ENCODE results near the gene ABI3BP.
A peak's percentile ranks its signal among the peaks of the same experiment; 100 is the strongest.

ABI3BP gene

GRCh38 chr3:100941451-100941850 is 51.8 kb downstream of the ABI3BP start:
- no peak for DNase-seq

GRCh38 chr3:100941041-100941440 is 52.2 kb downstream of the ABI3BP start:
- DNase-seq = no peak

- no peak for DNase-seq
Measured at GRCh38 chr3:100936931-100937330, 56.3 kb downstream of the ABI3BP start.

DNA sequence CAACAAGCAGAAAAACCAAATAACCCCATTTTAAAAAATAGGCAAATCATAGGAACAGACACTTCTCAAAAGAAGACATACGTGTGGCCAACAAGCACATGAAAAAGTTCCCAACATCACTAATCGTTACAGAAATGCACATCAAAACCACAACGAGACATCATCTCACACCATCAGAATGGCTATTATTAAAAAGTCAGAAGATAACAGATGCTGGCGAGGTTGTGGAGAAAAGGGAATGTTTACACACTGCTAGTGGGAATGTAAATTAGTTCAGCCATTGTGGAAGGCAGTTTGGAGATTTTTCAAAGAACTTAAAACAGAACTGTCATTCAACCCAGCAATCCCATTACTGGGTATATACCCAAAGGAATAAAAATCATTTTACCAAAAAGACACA is 60.7 kb downstream of the ABI3BP start:
- peak; percentile 52 for DNase-seq

- DNase-seq = peak; percentile 97
Measured at GRCh38 chr3:100928638-100929428, 64.4 kb downstream of the ABI3BP start.

DNA sequence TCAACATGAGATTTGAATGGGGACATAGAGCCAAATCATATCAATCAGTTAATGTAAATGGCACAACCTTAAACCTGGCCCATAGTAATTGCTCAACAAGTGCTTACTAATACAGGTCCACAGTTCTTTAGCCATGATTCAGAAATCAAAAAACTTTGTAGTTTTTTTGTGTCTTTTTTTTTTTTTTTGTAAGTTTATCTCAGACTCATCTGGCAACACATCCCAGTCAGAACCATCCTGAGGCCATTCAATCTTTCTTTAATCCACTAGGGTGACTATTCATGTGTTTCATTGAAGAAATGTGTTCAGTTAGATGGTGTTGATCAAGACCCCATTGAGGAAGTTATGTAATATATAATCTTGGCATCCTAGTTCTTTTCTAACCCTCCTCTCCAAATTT is 65.4 kb downstream of the ABI3BP start:
- peak; percentile 36 for DNase-seq

- DNase-seq = no peak
Measured at GRCh38 chr3:100915706-100916495, 77.3 kb downstream of the ABI3BP start.

GRCh38 chr3:100913870-100914648 is 79.2 kb downstream of the ABI3BP start:
- DNase-seq = no peak

- DNase-seq = no peak
Measured at GRCh38 chr3:100912976-100913545, 80.2 kb downstream of the ABI3BP start.

DNA sequence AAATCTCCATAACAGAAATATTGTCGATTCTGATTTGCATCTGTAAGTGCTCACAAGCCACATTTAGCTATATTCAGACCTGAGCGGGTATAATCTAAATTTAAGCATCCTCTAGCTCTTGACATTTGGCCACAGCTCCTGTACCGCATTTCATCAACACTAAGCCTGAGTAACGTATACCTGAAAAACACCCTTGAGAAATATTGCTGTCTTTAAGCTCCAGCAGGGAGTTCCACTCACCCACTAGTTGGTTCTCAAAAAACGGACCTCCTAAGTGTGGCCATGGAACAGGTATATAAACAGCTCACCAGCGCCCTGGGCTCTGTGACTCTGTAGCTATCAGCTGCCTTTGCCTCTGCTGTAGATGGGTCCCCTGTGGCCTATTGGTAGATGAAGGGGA is 80.7 kb downstream of the ABI3BP start:
- no peak for DNase-seq

- DNase-seq = no peak
Measured at GRCh38 chr3:100911956-100912355, 81.3 kb downstream of the ABI3BP start.

GRCh38 chr3:100910986-100911385 is 82.2 kb downstream of the ABI3BP start:
- no peak for DNase-seq

DNA sequence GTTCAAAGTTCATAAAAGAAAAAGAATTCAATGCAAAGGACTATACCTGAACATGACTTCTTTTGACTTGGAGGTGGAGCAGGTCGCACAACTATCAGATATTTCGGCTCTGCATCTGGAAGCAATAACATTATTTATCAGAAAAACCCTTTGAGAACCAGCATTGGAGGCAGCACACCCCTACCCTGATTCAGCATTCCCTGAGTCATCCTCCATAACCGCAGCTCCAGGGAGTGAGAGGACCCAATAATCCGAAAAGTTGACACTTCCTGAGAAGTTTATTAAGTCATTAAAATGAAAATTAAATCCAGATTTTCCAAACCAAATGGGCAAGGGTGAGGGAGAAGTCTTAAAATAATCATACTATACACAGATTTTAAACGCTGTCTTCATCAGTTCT is 90.6 kb downstream of the ABI3BP start:
- DNase-seq = peak; percentile 96

- DNase-seq = peak; percentile 52
Measured at GRCh38 chr3:100900671-100901335, 92.4 kb downstream of the ABI3BP start.

DNA sequence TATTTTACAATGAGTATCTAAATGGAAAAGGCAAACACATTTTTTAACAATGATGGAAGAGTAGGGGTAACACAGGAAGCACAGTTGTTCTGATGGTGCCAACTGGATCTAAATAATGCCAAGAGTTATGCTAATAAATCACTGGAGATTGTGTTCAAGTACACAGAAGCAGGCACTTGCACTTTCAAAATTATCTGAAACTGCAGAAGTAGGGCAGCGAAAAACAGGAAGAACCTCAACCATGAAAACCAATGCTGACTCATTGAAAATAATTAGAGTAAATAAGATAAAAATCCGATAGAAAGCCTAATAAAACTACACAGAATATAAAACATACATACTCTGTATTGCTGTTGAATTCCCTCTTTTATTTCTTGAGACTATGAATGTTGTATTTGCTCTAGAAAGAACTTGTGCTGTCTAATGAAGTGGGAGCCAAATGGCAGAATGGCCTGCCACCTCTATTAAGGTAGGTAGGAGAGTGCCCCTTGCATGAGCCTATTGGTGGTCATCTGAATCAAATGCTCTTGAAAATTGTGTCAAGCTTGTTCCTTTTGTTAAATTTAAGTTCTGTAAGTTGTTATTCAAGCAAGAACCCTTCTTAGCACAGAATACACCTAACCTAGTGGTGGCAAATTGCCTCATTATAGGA is 93.7 kb downstream of the ABI3BP start:
- no peak for DNase-seq

DNA sequence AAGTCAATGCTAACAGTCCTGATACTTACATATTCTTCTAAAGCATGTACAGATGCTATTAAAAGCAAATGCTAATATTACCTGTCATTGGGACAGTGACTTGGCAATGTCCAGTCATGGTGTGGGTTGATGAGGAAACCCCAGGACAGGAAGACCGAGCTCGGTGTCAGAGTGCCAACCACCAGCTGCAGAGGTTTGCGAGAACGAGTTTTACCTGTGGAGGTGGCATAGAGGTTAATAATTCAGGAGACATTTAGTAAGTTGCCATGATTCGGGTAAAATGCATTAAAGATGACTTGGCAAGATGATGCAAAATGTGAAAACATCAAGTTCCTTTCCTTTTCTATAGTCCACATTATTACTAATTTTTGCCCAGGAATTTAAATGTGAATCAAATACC is 94.5 kb downstream of the ABI3BP start:
- no peak for DNase-seq

DNA sequence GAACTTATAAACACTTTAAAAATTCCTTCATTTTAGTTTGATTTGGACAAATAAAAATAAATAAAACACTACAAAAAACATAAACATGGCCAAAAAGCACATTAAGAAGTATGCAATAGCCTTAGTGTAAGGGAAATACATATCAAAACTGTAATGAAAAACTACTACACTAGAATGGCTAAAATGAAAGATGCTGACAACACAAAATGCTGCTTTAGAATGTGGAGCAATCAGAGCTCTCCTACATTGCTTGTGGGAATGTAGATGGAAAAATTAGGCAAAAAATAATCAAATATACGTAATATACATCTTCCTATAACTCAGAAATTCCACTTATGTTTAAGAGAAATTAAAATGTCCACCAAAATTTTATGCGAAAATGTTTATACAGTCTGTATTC is 96.2 kb downstream of the ABI3BP start:
- DNase-seq = no peak

GRCh38 chr3:100893590-100893989 is 99.6 kb downstream of the ABI3BP start:
- DNase-seq = peak; percentile 39

DNA sequence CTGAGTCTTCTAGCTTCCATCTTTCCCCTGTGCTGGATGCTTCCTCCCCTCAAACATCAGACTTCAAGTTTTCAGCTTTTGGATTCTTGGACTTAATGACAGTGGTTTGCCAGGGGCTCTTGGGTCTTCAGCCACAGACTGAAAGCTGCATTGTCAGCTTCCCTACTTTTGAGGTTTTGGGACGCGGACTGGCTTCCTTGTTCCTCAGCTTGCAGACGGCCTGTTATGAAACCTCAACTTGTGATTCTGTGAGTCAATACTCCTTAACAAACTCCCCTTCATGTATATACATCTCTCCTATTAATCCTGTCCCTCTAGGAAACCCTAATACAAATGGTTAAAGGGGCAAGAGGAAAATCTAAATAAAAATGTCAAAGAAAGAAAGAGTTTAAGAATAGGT is 100.1 kb downstream of the ABI3BP start:
- no peak for DNase-seq

DNA sequence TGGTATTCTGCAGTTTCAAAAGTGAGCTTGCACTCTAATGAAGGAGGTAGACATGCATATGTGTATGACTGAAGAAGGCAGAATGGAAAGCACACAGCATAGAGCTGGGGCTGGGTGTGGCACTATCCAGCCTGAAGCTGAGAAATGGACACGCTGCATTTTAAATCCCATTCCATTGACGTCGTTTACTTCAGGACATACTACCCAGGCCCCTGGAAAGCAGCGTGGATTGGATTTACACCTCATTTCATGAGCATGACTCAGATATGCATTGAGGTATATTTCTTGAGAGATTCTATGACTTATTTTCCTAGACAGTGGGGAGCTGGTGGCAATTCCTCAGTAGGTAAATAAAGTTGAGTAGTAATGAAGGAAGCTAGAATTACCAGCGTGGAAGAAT is 101.4 kb downstream of the ABI3BP start:
- DNase-seq = peak; percentile 67

DNA sequence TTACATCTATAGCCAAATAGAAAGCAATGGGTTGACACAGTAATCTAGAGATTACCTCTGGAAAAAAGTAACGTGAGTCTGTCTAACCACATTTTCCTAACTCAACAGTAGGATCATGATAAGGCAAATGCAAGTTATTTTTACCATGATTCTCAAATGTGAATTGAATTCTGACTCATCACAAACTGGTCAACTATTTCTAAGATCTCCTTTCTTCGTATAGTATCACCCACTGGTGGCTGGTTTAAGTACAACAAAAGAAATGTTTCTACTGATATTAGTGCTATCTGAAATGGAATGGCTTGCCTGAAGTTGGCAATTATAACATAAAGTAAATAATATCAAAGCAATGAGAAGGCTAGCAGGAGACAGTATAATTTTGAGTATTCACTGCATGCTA is 102.2 kb downstream of the ABI3BP start:
- peak; percentile 65 for DNase-seq

DNA sequence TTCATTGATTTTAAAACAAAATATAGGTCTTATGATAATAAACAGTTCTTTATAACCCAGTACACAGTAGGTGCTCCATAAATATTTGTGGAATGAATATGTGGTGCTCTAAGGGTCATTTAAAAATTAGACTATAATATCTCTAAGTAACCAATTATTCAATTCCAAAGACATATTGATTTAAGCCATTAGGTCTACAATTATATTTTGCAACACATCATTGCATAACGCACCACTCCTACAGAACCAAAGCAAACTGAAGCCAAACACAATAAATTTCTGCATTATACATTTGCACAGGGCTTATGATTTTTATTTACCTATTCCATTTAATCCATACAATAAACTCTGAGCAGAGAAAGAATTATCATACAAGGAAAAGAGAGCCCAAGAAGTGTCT is 104.3 kb downstream of the ABI3BP start:
- no peak for DNase-seq

Data from fibroblast of skin of right biceps (primary cell).